Neural cell (in vitro differentiated cells): ENCODE data around the gene VWF. TPM values are rescaled to one million over a fixed set of nuclear protein-coding genes. Genes with fewer than 3 reads are reported as not detected.

ENCODE experiments used
- H2AFZ ChIP-seq: fragments of 200-600, 300-800 bp; sonication (generic), shearing (Covaris generic); 2 replicates; pipeline ENCODE4 v1.6.0; 2014; ENCODE audit warnings: low read depth, mild to moderate bottlenecking, antibody characterized with exemption, low read length, moderate library complexity
- H3F3A ChIP-seq: fragments of 200-600 bp; shearing (Covaris generic); 2 replicates; pipeline ENCODE4 v1.6.1; 2016; ENCODE audit warnings: mild to moderate bottlenecking, moderate library complexity, mixed read lengths, antibody characterized with exemption, low read length; ENCODE audit not compliant: insufficient read depth, poor library complexity, severe bottlenecking
- H3K27ac ChIP-seq: fragments of 200-600, 300-800 bp; sonication (generic), shearing (Covaris generic); 2 replicates; pipeline ENCODE4 v1.5.1; 2014; ENCODE audit warnings: mild to moderate bottlenecking, low read length, moderate library complexity
- H3K27me3 ChIP-seq: fragments of 300-800, 200-600 bp; sonication (generic), shearing (Covaris generic); 2 replicates; pipeline ENCODE4 v1.6.0; 2014; ENCODE audit warnings: mild to moderate bottlenecking, low read depth, low read length, moderate library complexity; ENCODE audit not compliant: insufficient read depth
- H3K36me3 ChIP-seq: fragments of 300-800, 200-600 bp; sonication (generic), shearing (Covaris generic); 2 replicates; pipeline ENCODE4 v1.5.1; 2014; ENCODE audit warnings: mild to moderate bottlenecking, antibody characterized with exemption, low read length, moderate library complexity; ENCODE audit not compliant: insufficient read depth
- H3K4me2 ChIP-seq: fragments of 300-800, 200-600 bp; sonication (generic), shearing (Covaris generic); 2 replicates; pipeline ENCODE4 v1.6.0; 2014; ENCODE audit warnings: mild to moderate bottlenecking, low read length
- H3K4me3 ChIP-seq: fragments of 300-800, 200-600 bp; sonication (generic), shearing (Covaris generic); 2 replicates; pipeline ENCODE4 v1.5.1; 2014; ENCODE audit warnings: mild to moderate bottlenecking, low read length, moderate library complexity
- H3K79me2 ChIP-seq: fragments of 200-600 bp; shearing (Covaris generic); replicated peaks from 2 replicates; pipeline ENCODE4 v1.6.0; 2014; ENCODE audit warnings: mild to moderate bottlenecking, low read length, moderate library complexity; ENCODE audit not compliant: insufficient read depth
- H3K9ac ChIP-seq: fragments of 300-800, 200-600 bp; sonication (generic), shearing (Covaris generic); 2 replicates; pipeline ENCODE4 v1.6.1; 2016; ENCODE audit warnings: mild to moderate bottlenecking, low read length, mixed read lengths
- H3K9me2 ChIP-seq: fragments of 200-600 bp; shearing (Covaris generic); 2 replicates; pipeline ENCODE4 v1.6.1; 2016; ENCODE audit warnings: mild to moderate bottlenecking, low read length, mixed read lengths; ENCODE audit not compliant: insufficient read depth
- H3K9me3 ChIP-seq: fragments of 200-600, 300-800 bp; sonication (generic), shearing (Covaris generic); 2 replicates; pipeline ENCODE4 v1.6.1; 2016; ENCODE audit warnings: mild to moderate bottlenecking, mixed run types, low read length, moderate library complexity, mixed read lengths
- H4K20me1 ChIP-seq: fragments of 200-600 bp; shearing (Covaris generic); 2 replicates; pipeline ENCODE4 v1.6.1; 2016; ENCODE audit warnings: mild to moderate bottlenecking, mixed run types; ENCODE audit not compliant: insufficient read depth
- CTCF ChIP-seq: fragments of 450-650 bp; IDR thresholded peaks from 2 replicates; pipeline ENCODE4 v1.5.1; 2014; ENCODE audit warnings: antibody characterized with exemption, mild to moderate bottlenecking, moderate library complexity; ENCODE audit not compliant: poor library complexity, severe bottlenecking
- EP300 ChIP-seq: fragments of 450-650 bp; conservative IDR thresholded peaks from 2 replicates; pipeline ENCODE4 v1.6.1; 2014; ENCODE audit warnings: antibody characterized with exemption, mild to moderate bottlenecking, moderate library complexity; ENCODE audit not compliant: poor library complexity, severe bottlenecking
- EZH2 ChIP-seq: fragments of 200-600, 300-800 bp; shearing (Covaris generic), sonication (generic); IDR thresholded peaks from 2 replicates; pipeline ENCODE4 v1.6.1; 2014; ENCODE audit warnings: antibody characterized with exemption, low read length, borderline replicate concordance, mild to moderate bottlenecking; ENCODE audit not compliant: insufficient read depth, poor library complexity, severe bottlenecking
- MXI1 ChIP-seq: fragments of 450-650 bp; conservative IDR thresholded peaks from 2 replicates; pipeline ENCODE4 v1.6.1; 2014; ENCODE audit warnings: antibody characterized with exemption, mild to moderate bottlenecking; ENCODE audit not compliant: poor library complexity, severe bottlenecking
- POLR2AphosphoS5 ChIP-seq: IDR thresholded peaks from 2 replicates; pipeline ENCODE4 v1.6.1; 2012
- RAD21 ChIP-seq: fragments of 450-650 bp; conservative IDR thresholded peaks from 2 replicates; pipeline ENCODE4 v1.6.1; 2014; ENCODE audit warnings: antibody characterized with exemption, mild to moderate bottlenecking, moderate library complexity
- REST ChIP-seq: IDR thresholded peaks from 2 replicates; pipeline ENCODE4 v1.6.1; 2012; ENCODE audit warnings: borderline replicate concordance
- SMC3 ChIP-seq: fragments of 450-650 bp; conservative IDR thresholded peaks from 2 replicates; pipeline ENCODE4 v1.6.1; 2014; ENCODE audit warnings: antibody characterized with exemption, mild to moderate bottlenecking, moderate library complexity; ENCODE audit not compliant: poor library complexity
- TAF1 ChIP-seq: IDR thresholded peaks from 2 replicates; pipeline ENCODE4 v1.6.1; 2012; ENCODE audit warnings: low read depth
- polyA plus RNA-seq: library from polyadenylated mRNA; depleted of rRNA; stranded (reverse); fragments of >200 nt; gene quantifications from 2 replicates; pipeline ENCODE4 v1.2.3, GENCODE V29; 2014

Gene VWF
- polyA plus RNA-seq, 1 donor from 2014 or later, result not detected

GRCh38 chr12:5966486-5967095 lies 157.9 kb downstream of the VWF start:
- no peaks in the 10 kb centered on the region for H3F3A ChIP-seq
- no peak overlapping the region for H3K27ac ChIP-seq
- H3K9me2 ChIP-seq, result no peaks in the 10 kb centered on the region
- no peaks in the 10 kb centered on the region for H3K9me3 ChIP-seq
- H3K9ac ChIP-seq, result no peak overlapping the region
- H3K36me3 ChIP-seq, result no peaks in the 10 kb centered on the region
- no peaks in the 10 kb centered on the region for H4K20me1 ChIP-seq
- H3K4me3 ChIP-seq, result no peak overlapping the region
- H3K4me2 ChIP-seq, result no peak overlapping the region
- H3K79me2 ChIP-seq, result no peaks in the 10 kb centered on the region
- no peak for TF ChIP-seq CTCF
- no peak for TF ChIP-seq MXI1
- no peak for TF ChIP-seq EZH2
- no peak for TF ChIP-seq REST
- TF ChIP-seq TAF1, result no peak
- TF ChIP-seq POLR2AphosphoS5, result no peak
- no peak for TF ChIP-seq EP300
- TF ChIP-seq RAD21, result no peak
- TF ChIP-seq SMC3, result no peak
- no peaks in the 10 kb centered on the region for H3K27me3 ChIP-seq
- H2AFZ ChIP-seq, result no peak overlapping the region

- Histone ChIP-seq H3K4me3 (no peak overlapping the region), H3K9me2 (no peaks in the 10 kb centered on the region), H3K4me2 (no peak overlapping the region), H4K20me1 (no peaks in the 10 kb centered on the region), H3K36me3 (no peaks in the 10 kb centered on the region), H3K9me3 (no peaks in the 10 kb centered on the region), H3K27me3 (no peaks in the 10 kb centered on the region), H3K9ac (no peak overlapping the region), H2AFZ (no peak overlapping the region), H3K79me2 (no peaks in the 10 kb centered on the region), H3K27ac (no peak overlapping the region), H3F3A (no peaks in the 10 kb centered on the region)
- TF ChIP-seq RAD21 (peak; percentile 45), EP300 (no peak), POLR2AphosphoS5 (no peak), MXI1 (no peak), SMC3 (peak; percentile 68), TAF1 (no peak), REST (no peak), EZH2 (no peak), CTCF (peak; percentile 68)
These were observed 158.5 kb downstream of the VWF start for GRCh38 chr12:5965950-5966383.
